GM21381 (cell line): ENCODE data around the gene SULT2B1.
"Not testable (repeated sequence)": the region's sequence is repeated elsewhere in the genome, so short reads cannot be mapped to it uniquely, and the experiment has no call there.

Experiments used
- ATAC-seq: cut with Tn5 transposase; IDR thresholded peaks from one replicate; pipeline ENCODE4 v1.9.1; 2021; ENCODE audit warnings: mild to moderate bottlenecking, moderate library complexity; ENCODE audit not compliant: unreplicated experiment

The SULT2B1 gene

DNA sequence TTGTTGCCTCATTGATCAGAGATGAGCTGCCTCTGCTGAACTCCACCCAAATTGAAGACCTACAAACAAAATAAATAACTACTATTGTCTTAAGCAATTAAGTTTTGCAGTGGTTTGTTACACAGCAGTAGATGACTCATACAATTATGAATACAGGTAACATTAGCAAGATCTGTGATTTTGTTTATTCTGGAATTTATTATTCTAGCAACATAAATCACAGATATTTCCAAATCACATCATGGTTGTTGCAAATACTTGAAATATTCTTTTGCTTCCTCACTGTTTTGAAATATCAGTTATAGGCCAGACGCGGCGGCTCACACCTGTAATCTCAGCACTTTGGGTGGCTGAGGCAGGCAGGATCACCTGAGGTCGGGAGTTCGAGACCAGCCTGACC, 27.2 kb upstream of the SULT2B1 start:
- ATAC-seq = no peak

DNA sequence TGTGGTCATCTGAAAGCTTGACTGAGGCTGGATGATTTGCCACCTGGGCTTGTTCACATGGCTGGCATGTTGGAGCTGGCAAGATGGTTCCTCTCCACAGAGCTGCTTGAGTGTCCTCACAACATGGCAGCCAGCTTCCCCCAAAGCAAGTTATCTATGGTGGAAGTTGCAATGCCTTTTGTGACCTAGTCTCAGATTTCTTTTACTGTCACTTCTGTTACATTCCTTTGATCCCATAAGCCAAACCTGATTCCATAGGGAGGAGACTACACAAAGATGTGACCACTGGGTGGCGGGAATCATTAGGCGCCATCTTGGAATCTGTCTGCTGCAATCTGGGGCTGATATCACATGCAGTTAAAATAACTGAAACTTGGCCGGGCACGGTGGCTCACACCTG, 22.8 kb upstream of the SULT2B1 start:
- no peak for ATAC-seq

- ATAC-seq = no peak
These were observed 21.8 kb upstream of the SULT2B1 start for GRCh38 chr19:48530066-48530720.

DNA sequence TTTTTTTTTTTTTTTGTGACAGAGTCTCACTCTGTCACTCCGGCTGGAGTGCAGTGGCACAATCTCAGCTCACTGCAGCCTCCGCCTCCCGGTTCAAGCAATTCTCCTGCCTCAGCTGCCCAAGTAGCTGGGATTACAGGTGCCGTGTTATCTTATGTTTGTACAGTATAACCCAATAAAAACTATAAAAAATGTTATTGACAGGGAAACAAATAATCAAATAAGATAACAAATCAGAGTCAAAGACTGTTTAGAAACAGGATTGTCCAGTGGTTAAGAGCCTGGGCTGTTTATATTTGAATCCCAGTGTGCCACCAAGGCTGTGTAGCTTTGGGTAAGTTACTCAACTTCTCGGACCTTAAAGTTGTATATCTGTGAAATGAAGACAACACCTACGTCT, 21.2 kb upstream of the SULT2B1 start:
- ATAC-seq = no peak

GRCh38 chr19:48533770-48534169, 18.2 kb upstream of the SULT2B1 start:
- ATAC-seq = no peak

DNA sequence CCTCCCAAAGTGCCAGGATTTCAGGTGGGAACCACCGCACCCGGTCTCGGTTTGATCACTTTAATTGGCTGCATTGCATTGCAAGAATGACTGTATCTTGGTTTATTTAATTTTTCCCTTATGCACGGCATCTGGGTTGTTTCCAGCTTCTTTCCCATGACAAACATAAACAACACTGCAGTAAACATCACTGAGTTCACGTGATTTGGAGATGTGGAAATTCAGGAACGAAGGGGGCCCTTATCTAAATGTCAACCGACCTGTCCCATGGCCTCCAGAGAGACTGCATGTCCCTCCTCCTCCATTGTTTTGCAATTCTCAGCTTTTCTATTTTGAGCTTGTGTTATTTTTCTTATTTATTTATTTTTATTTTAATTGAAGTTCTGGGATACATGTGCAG, 14.4 kb upstream of the SULT2B1 start:
- ATAC-seq = no peak

GRCh38 chr19:48538057-48538456, 13.9 kb upstream of the SULT2B1 start:
- ATAC-seq = not testable (repeated sequence)

GRCh38 chr19:48539503-48540096, 12.4 kb upstream of the SULT2B1 start:
- no peak for ATAC-seq

- ATAC-seq = no peak
These were observed 11.9 kb upstream of the SULT2B1 start for GRCh38 chr19:48540110-48540509.

DNA sequence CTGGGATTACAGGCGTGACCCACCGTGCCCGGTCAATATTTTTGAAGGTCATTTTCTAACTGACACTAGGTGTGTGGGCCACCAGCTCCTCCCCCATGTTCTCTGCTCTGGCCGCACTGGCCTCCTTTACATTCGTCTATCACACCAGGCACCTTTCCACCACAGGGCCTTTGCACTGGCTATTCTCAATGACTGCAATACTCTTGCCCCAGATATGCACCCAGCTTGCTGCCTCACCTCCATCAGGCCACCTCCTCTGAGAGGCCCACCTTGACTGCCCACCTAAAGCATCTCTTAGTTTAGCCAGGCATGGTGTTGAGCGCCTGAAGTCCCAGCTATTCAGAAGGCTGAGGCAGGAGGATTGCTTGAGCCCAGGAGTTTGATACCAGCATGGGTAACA, 10.2 kb upstream of the SULT2B1 start:
- ATAC-seq = no peak

DNA sequence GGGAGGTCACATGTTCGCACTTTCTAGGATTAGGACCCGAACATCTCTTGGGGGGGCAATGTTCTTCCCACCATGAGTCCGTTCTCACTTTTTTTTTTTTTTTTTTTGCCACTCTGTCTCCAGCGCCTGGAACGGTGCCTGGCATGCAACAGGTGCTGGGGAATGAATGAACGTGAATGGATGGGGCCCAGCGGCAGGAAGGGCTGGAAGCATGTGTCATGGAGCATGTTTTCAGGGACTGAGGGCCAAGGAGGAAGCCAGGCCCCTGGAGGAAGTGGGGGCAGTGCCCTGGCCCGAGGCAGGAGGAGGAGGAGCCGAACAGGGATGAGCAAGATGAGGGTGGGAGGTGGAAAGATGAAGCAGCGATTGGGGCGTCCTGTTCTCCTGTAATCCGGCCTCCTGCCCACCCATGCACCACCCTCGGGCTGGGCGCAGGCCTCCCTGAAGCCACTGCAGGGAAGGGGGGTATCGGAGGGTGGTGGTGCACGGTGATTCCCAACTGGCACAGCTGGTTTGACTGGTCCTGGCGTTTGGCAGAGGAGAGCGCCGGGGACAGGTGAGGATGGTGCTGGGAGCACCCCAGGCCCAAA, 8.8 kb upstream of the SULT2B1 start:
- ATAC-seq = no peak

DNA sequence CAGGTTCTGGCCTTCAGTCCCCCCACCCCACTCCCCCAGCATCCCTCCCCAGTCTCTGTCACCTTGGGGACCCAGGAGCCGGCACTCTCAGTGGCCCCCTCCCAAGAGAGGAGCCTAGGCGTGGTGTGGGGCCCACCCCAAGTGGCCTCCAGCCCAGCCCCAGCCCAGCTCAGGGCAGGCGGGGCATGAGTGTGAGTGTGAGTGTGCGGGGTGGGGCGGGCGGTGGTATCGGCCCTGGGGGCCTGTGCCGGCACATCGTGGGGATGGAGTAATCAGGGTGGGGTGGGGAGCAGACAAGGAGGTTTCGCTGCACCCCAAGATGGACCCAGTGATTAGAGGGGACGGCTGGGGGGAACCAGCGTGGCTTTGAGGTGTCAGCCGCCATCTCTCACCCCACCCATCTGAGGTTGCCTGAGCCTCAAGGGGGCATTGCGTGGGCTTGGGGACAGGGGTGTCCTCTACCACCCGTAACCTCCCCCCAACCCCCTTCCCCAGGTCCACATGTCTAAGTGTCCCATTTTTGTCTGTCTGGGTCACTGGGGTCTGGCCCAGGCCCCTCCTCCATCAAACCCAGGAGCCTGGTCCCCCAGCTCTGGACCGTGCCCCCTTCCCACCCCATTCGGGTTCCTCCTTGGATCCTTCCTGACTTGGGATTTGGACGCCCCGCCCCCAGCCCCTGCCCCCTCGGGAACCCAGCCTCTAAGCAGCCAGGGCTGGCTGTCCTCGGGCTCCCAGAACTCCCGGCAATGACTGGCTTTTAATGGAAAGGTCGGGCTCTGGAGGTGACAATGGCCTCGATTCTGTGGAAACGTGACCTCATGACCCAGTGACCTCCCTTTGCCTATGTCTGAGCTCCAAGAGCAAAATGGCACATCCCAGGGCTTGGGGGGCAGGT, 6.9 kb upstream of the SULT2B1 start:
- no peak for ATAC-seq

DNA sequence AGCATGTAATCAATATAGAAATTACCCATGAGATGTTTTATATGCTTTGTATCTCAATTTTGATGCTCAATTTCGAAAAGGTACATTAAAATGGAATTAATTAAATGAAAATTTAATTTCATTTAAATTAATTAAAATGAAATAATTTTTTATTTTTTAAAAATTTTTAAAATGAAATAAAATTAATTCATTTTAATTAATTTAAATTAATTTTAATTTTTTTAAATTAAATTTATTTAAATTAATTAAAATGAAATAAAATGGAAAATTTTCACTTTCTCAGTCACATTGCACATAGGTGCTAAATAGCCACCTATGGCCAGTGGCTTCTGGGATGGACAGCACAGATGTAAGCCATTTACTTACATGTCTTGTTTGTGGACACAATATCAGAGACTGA, 4.2 kb upstream of the SULT2B1 start:
- no peak for ATAC-seq

DNA sequence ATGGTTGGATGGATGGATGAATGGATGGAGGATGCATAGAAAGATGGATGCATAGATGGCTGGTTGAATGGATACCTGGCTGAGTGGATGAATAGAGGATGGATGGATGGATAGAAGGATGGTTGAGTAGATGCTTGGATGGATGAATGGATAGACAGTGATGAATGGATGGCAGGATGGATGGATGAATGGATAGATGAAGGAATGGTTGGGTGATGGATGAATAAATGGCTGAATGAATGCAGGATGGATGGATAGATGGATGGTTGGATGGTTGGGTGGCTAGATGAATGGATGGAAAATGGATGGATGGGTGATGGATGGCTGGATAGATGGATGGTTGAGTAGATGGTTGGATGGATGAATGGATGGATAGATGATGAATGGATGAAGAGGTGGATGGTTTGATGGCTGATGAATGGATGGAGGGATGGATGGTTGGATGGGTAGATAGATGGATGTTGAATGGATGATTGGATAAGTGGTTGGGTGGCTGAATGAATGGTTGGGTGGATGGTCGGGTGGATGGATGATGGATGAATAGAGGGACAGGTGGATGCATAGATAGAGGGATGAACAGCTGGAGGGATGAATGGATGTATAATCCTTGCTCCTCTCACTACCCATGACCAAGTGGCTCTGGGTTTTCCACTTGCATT, 3.6 kb upstream of the SULT2B1 start:
- ATAC-seq = no peak

DNA sequence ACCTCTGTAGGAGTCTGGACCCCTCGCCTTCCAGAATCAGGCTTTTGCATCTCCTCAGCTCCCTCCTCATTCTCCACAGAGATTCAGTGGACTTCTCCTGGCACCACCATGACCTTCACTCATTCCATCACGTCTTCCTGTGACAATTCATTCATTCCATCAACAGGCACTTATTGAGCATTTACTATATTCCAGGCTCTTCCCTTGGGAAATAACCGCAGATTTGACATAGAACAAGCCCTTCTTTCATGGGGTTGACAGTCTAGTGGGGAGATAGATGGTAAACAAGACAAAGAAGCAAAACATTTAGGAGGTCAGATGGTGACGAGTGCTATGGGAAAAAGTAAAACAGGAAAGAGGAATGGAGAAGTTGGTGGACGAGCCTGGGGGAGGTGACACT, 2.6 kb upstream of the SULT2B1 start:
- no peak for ATAC-seq

GRCh38 chr19:48552406-48553322, 692 bp downstream of the SULT2B1 start:
- no peak for ATAC-seq

DNA sequence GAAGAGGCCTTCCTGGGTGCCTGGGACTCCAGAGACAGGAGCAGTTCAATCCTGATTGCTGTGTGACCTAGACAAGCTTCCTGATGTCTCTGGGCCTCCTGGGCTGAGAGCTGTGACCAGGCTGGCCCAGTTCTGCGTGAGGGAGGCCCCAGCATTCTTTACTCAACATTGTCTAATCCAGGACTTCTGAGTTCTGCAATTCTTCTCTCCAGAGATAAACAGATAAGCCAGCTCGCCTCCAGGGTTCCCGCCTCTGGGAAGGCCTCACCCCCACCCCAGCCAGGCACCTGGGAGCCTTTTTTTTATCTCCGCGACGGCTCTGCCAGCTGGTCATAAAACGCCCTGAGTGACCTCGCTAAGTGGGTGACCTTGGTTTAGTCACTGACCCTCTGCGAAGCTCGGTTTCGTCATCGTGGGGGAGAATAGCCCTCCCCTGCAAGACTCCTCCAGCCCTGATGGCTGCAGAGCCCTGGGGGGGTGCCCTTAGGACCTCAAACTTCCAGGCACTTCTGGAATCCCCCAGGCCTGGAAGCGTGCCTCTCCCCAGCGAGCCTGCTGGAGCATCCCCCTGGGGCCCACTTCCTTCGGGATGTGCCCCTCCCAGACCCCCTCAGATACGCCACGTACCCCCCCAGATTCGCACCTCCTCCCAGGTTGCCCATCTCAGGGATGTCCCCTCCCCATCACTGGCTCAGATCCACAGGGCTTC, 1.9 kb downstream of the SULT2B1 start:
- ATAC-seq = no peak

DNA sequence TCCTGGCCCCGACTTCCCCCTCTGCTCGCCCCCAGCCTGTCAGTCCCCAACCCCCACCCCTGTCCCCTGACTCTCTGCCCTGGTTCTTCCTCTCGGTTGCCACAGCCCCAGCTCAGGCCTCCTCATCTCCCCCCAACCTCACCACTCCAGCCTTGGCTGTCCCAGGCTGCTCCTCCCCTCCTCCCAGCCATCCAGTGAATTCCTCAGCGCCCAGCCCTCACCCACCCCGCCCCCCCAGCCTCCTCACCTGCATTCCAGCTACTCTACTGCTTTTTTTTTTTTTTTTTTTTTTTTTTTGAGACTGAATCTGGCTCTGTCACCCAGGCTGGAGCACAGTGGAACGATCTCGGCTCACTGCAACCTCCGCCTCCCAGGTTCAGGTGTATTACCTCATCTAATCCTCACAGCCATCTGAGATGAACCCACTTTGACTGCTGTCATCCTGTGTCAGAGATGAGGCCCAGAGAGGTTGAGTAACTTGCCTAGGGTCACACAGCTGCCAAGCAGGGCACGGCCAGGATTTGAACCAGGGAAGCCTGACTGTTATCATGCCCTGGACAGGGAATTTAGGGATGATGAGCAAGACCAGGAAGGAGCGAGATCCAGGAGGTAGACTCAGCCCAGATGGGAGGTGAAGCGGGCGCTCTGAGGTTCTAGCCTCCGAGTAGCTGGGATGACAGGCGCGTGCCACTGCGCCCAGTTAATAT, 2.6 kb downstream of the SULT2B1 start:
- no peak for ATAC-seq

DNA sequence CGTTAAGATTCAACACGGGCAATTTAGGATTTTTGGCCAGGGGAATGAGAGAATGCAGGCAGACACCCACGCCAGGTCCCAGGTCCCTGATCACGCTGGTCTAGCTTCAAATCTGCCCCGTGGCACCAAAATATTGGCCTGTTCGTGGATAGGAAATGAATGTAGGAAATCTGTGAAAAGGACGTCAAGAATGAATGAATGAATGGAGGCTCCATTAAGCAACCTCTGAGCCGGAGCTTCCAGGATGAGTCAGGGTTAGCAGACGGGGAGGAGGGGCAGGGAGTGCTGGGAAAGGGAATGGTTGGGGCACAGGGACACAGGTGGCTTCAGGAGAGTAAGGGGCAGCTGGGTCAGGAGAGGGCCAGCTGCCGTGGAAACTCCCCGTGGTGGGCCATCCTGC, 4.2 kb downstream of the SULT2B1 start:
- no peak for ATAC-seq
